IMR-90 (cell line): ENCODE data around the gene NR1H2. TPM values are rescaled to one million over a fixed set of nuclear protein-coding genes. Genes with fewer than 3 reads are reported as not detected.
A peak's percentile ranks its signal among the peaks of the same experiment; 100 is the strongest.

Source experiments
- ATAC-seq: fragments of 200-7000 bp; cut with Tn5 transposase; 2 replicates; pipeline ENCODE4 v1.9.1; 2020; ENCODE audit warnings: low read depth, mild to moderate bottlenecking, moderate library complexity
- BruUV-seq: library from RNA; stranded (reverse); fragments of 400-500 nt; replicated peaks from 2 replicates; lab custom pipeline; 2021; lab: Mats Ljungman, UMichigan
- CTCF ChIA-PET: fragments of 300-600 bp; formaldehyde crosslinking; extraction: SDS; loops from one replicate; lab custom pipeline; 2021; ENCODE audit warnings: antibody characterized with exemption; lab: Yijun Ruan, JAX
- POLR2A ChIA-PET: fragments of 300-600 bp; sonication (Branson Sonifier 250); formaldehyde crosslinking; loops from one replicate; lab custom pipeline; 2022; ENCODE audit warnings: antibody characterized with exemption; ENCODE audit not compliant: unreplicated experiment; lab: Charles Lee
- DNase-seq: peaks from one replicate; pipeline ENCODE4 v3.0.0; 2013
- H2AFZ ChIP-seq: replicated peaks from 2 replicates; pipeline ENCODE3; 2013; ENCODE audit warnings: low read length, mild to moderate bottlenecking; ENCODE audit not compliant: poor library complexity
- H2AK5ac ChIP-seq: 2 replicates; pipeline ENCODE4 v1.6.1; 2013; ENCODE audit warnings: low read depth, low read length, inconsistent platforms
- H2AK9ac ChIP-seq: replicated peaks from 2 replicates; pipeline ENCODE3; 2013; ENCODE audit warnings: mild to moderate bottlenecking, low read depth, low read length, moderate library complexity; ENCODE audit not compliant: poor library complexity
- H2BK120ac ChIP-seq: 2 replicates; pipeline ENCODE4 v1.6.1; 2013; ENCODE audit warnings: low read depth, low read length, inconsistent platforms
- H2BK15ac ChIP-seq: 3 replicates; pipeline ENCODE4 v1.6.1; 2013; ENCODE audit warnings: low read depth, low read length, inconsistent platforms
- H2BK20ac ChIP-seq: 2 replicates; pipeline ENCODE4 v1.6.1; 2013; ENCODE audit warnings: low read depth, mild to moderate bottlenecking, inconsistent platforms, low read length, moderate library complexity
- H2BK5ac ChIP-seq: 2 replicates; pipeline ENCODE4 v1.6.1; 2013; ENCODE audit warnings: mild to moderate bottlenecking, low read depth, low read length, inconsistent platforms; ENCODE audit not compliant: poor library complexity, severe bottlenecking
- H3K14ac ChIP-seq: replicated peaks from 2 replicates; pipeline ENCODE4 v1.6.1; 2013; ENCODE audit warnings: low read depth, low read length, inconsistent platforms
- H3K18ac ChIP-seq: 2 replicates; pipeline ENCODE4 v1.6.1; 2013; ENCODE audit warnings: low read depth, low read length, control low read depth
- H3K23ac ChIP-seq: 2 replicates; pipeline ENCODE4 v1.6.1; 2013; ENCODE audit warnings: low read depth, low read length, inconsistent platforms
- H3K27ac ChIP-seq: 2 replicates; pipeline ENCODE4 v1.5.1; 2013; ENCODE audit warnings: mild to moderate bottlenecking, control low read depth, low read length; ENCODE audit not compliant: insufficient read depth
- H3K27me3 ChIP-seq: 2 replicates; pipeline ENCODE4 v1.6.1; 2013; ENCODE audit warnings: low read length; ENCODE audit not compliant: control insufficient read depth, insufficient read depth
- H3K36me3 ChIP-seq: 2 replicates; pipeline ENCODE4 v1.6.1; 2013; ENCODE audit warnings: low read length, mixed read lengths; ENCODE audit not compliant: control insufficient read depth, insufficient read depth
- H3K4ac ChIP-seq: 2 replicates; pipeline ENCODE4 v1.6.1; 2013; ENCODE audit warnings: low read depth, low read length, inconsistent platforms
- H3K4me1 ChIP-seq: 2 replicates; pipeline ENCODE4 v1.6.1; 2013; ENCODE audit warnings: low read length, mixed read lengths; ENCODE audit not compliant: control insufficient read depth, insufficient read depth
- H3K4me2 ChIP-seq: 2 replicates; pipeline ENCODE4 v1.6.1; 2013; ENCODE audit warnings: low read depth, mild to moderate bottlenecking, control low read depth, low read length, moderate library complexity
- H3K4me3 ChIP-seq: 2 replicates; pipeline ENCODE4 v1.5.1; 2013; ENCODE audit warnings: low read depth, mild to moderate bottlenecking, control low read depth, low read length, moderate library complexity; ENCODE audit not compliant: insufficient read depth
- H3K56ac ChIP-seq: 2 replicates; pipeline ENCODE4 v1.6.1; 2013; ENCODE audit warnings: low read length, inconsistent platforms; ENCODE audit not compliant: insufficient read depth; ENCODE audit errors: extremely low read depth
- H3K79me1 ChIP-seq, 2 experiments: 2 replicates each; pipeline ENCODE4 v1.6.1; 2013; ENCODE audit warnings: low read length in 2 of 2, inconsistent platforms in 1 of 2, low read depth in 1 of 2
- H3K9ac ChIP-seq: 2 replicates; pipeline ENCODE4 v1.6.1; 2013; ENCODE audit warnings: low read depth, low read length, control low read depth
- H3K9me1 ChIP-seq: 2 replicates; pipeline ENCODE4 v1.6.1; 2013; ENCODE audit warnings: low read length, inconsistent platforms; ENCODE audit not compliant: insufficient read depth
- H3K9me3 ChIP-seq: 2 replicates; pipeline ENCODE4 v1.6.1; 2013; ENCODE audit warnings: low read length; ENCODE audit not compliant: control insufficient read depth, insufficient read depth
- H4K20me1 ChIP-seq: 2 replicates; pipeline ENCODE4 v1.6.1; 2013; ENCODE audit warnings: low read length, inconsistent platforms; ENCODE audit not compliant: insufficient read depth
- H4K5ac ChIP-seq: 2 replicates; pipeline ENCODE4 v1.6.1; 2013; ENCODE audit warnings: mild to moderate bottlenecking, low read depth, low read length, control low read depth
- H4K8ac ChIP-seq, 2 experiments: 2 replicates each; pipeline ENCODE4 v1.6.1; 2013; ENCODE audit warnings: low read depth in 2 of 2, low read length in 2 of 2, control low read depth in 1 of 2, inconsistent platforms in 1 of 2
- H4K91ac ChIP-seq: 2 replicates; pipeline ENCODE4 v1.6.1; 2013; ENCODE audit warnings: low read depth, low read length, inconsistent platforms; ENCODE audit not compliant: insufficient read depth
- BHLHE40 ChIP-seq: fragments of 150-350 bp; IDR thresholded peaks from 2 replicates; pipeline ENCODE4 v1.6.1; 2016; ENCODE audit warnings: mild to moderate bottlenecking, low read depth, low read length
- CEBPB ChIP-seq: IDR thresholded peaks from 2 replicates; pipeline ENCODE4 v1.6.1; 2012; ENCODE audit warnings: low read depth, low read length, improper control_type of control experiment
- FOS ChIP-seq: fragments of 150-350 bp; IDR thresholded peaks from 2 replicates; pipeline ENCODE4 v1.6.1; 2016; ENCODE audit warnings: low read depth, low read length
- MAZ ChIP-seq: IDR thresholded peaks from 2 replicates; pipeline ENCODE4 v1.6.1; 2012; ENCODE audit warnings: low read depth, mild to moderate bottlenecking, low read length, improper control_type of control experiment, moderate library complexity, borderline replicate concordance
- RAD21 ChIP-seq: IDR thresholded peaks from 2 replicates; pipeline ENCODE4 v1.6.1; 2012; ENCODE audit warnings: low read length, improper control_type of control experiment
- RCOR1 ChIP-seq: IDR thresholded peaks from 2 replicates; pipeline ENCODE4 v1.6.1; 2012; ENCODE audit warnings: mild to moderate bottlenecking, low read length, improper control_type of control experiment; ENCODE audit not compliant: insufficient replicate concordance
- RFX5 ChIP-seq: IDR thresholded peaks from 2 replicates; pipeline ENCODE4 v1.8.0; 2012; ENCODE audit warnings: low read depth, mild to moderate bottlenecking, low read length, moderate library complexity
- SMC3 ChIP-seq: fragments of 150-350 bp; IDR thresholded peaks from 2 replicates; pipeline ENCODE4 v1.6.1; 2016; ENCODE audit warnings: low read depth, mild to moderate bottlenecking, antibody characterized with exemption, low read length, moderate library complexity
- WGBS, 2 experiments: methylation state at CpG; one replicate each; pipeline versions ENCODE4 v1.1.5 to v1.1.7; 2013; ENCODE audit warnings: missing lambda C conversion rate in 2 of 2; ENCODE audit not compliant: insufficient read length in 1 of 2; ENCODE audit errors: extremely low coverage in 2 of 2; 5-methylcytosine and 5-hydroxymethylcytosine counted together
- dilution Hi-C: fragments of 300-500 bp; cut with HindIII; formaldehyde crosslinking; loops from one replicate; pipeline ENCODE4 v1.14.3; 2018; ENCODE audit warnings: low sequenced_read_pairs; ENCODE audit not compliant: unreplicated experiment
- in situ Hi-C: fragments of 300-500 bp; cut with MboI; formaldehyde crosslinking; loops from 3 replicates; pipeline ENCODE4 v1.14.3; 2019; ENCODE audit warnings: low sequenced_read_pairs, inconsistent platforms, mixed read lengths
- intact Hi-C: fragments of 100-400 bp; cut with micrococcal nuclease; formaldehyde crosslinking; loops from 2 replicates; pipeline ENCODE4 v1.10.0; 2022
- polyA plus RNA-seq, 3 experiments: library from polyadenylated mRNA; depleted of rRNA; stranded (reverse); fragments of >200 nt; gene quantifications; 2 replicates each; pipeline ENCODE4 v1.2.3, GENCODE V29; 2012; ENCODE audit warnings: low replicate concordance in 1 of 3
- total RNA-seq: library from RNA; depleted of rRNA; stranded (reverse); fragments of >200 nt; gene quantifications from 2 replicates; pipeline ENCODE4 v1.2.3, GENCODE V29; 2012
- TF ChIP-seq, protein P1 (sequence below): fragments of 150-350 bp; IDR thresholded peaks from 2 replicates; pipeline ENCODE4 v1.6.1; 2016; ENCODE audit warnings: low read depth, mild to moderate bottlenecking, low read length, moderate library complexity, borderline replicate concordance
- TF ChIP-seq, protein P2 (sequence below): fragments of 150-350 bp; IDR thresholded peaks from 2 replicates; pipeline ENCODE4 v1.6.1; 2017; ENCODE audit warnings: mild to moderate bottlenecking, antibody characterized with exemption, low read length, low read depth

Gene NR1H2
- total and polyA plus RNA-seq, 2 of the 4 experiments (the other 2 are of a cell fraction): 37.8 to 48.4 TPM

- no CpG with 5 or more reads among the region's 42 CpGs for WGBS, 2 experiments
- in situ Hi-C loops (no loop called here), dilution Hi-C loops (no loop called here), intact Hi-C loops (no loop called here)
- Histone ChIP-seq H2BK15ac (no peak overlapping the region), H3K18ac (no peak overlapping the region), H3K79me1 (no peaks in the 10 kb centered on the region), H3K9ac (no peak overlapping the region), H3K14ac (no peak overlapping the region), H4K8ac (no peak overlapping the region), H2AFZ (peak overlapping the region; percentile 43), H3K27me3 (peaks cover 21% of the 10 kb centered on the region), H4K20me1 (no peaks in the 10 kb centered on the region), H3K9me1 (no peaks in the 10 kb centered on the region), H3K23ac (no peak overlapping the region), H2BK5ac (no peak overlapping the region), H2BK20ac (no peak overlapping the region), H2AK5ac (no peak overlapping the region), H2AK9ac (no peak overlapping the region), H3K4me3 (no peak overlapping the region), H3K56ac (no peak overlapping the region), H3K4me1 (no peaks in the 10 kb centered on the region), H4K91ac (no peak overlapping the region), H3K27ac (no peak overlapping the region), H4K5ac (no peak overlapping the region), H3K36me3 (peaks cover 2% of the 10 kb centered on the region; the same call in 1 of the 2 replicates), H3K4me2 (no peak overlapping the region), H3K4ac (no peak overlapping the region), H2BK120ac (no peak overlapping the region), H3K9me3 (no peaks in the 10 kb centered on the region)
- BruUV-seq: no TSS peak
- TF ChIP-seq BHLHE40 (no peak), RCOR1 (no peak), RAD21 (no peak), CEBPB (no peak), FOS (no peak), SMC3 (no peak), RFX5 (no peak), MAZ (no peak)
- TF ChIP-seq, protein P1, sequence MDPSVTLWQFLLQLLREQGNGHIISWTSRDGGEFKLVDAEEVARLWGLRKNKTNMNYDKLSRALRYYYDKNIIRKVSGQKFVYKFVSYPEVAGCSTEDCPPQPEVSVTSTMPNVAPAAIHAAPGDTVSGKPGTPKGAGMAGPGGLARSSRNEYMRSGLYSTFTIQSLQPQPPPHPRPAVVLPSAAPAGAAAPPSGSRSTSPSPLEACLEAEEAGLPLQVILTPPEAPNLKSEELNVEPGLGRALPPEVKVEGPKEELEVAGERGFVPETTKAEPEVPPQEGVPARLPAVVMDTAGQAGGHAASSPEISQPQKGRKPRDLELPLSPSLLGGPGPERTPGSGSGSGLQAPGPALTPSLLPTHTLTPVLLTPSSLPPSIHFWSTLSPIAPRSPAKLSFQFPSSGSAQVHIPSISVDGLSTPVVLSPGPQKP: no peak
- TF ChIP-seq, protein P2, sequence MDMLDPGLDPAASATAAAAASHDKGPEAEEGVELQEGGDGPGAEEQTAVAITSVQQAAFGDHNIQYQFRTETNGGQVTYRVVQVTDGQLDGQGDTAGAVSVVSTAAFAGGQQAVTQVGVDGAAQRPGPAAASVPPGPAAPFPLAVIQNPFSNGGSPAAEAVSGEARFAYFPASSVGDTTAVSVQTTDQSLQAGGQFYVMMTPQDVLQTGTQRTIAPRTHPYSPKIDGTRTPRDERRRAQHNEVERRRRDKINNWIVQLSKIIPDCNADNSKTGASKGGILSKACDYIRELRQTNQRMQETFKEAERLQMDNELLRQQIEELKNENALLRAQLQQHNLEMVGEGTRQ: no peak
- POLR2A ChIA-PET: no interaction called here
- CTCF ChIA-PET: no interaction called here
- ATAC-seq (no peak), DNase-seq (no peak)
Observed at GRCh38 chr19:50417111-50418081, 41.1 kb downstream of the NR1H2 start.
